Caco-2 (cell line): ENCODE data around the gene BCL2L13. TPM values are rescaled to one million over a fixed set of nuclear protein-coding genes. Genes with fewer than 3 reads are reported as not detected.
A peak's percentile ranks its signal among the peaks of the same experiment; 100 is the strongest.

Source experiments
- BruUV-seq: library from RNA; stranded (reverse); fragments of 400-500 nt; replicated peaks from 2 replicates; lab custom pipeline; 2021; lab: Mats Ljungman, UMichigan
- CTCF ChIA-PET: fragments of 300-600 bp; sonication (Branson Sonifier 250); formaldehyde crosslinking; loops from one replicate; lab custom pipeline; 2022; ENCODE audit warnings: antibody characterized with exemption; lab: Charles Lee
- POLR2A ChIA-PET: fragments of 300-600 bp; sonication (Branson Sonifier 250); formaldehyde crosslinking; loops from one replicate; lab custom pipeline; 2022; ENCODE audit warnings: antibody characterized with exemption; lab: Charles Lee
- DNase-seq, 2 experiments: peaks; one replicate each; pipeline versions ENCODE4 v3.0.0 to v3.0.0-alpha.2; 2020 to 2022
- H3K27me3 ChIP-seq: replicated peaks from 2 replicates; pipeline ENCODE4 v1.6.0; 2011; ENCODE audit warnings: low read length; ENCODE audit not compliant: control insufficient read depth, insufficient read depth
- H3K36me3 ChIP-seq: 2 replicates; pipeline ENCODE4 v1.5.1; 2011; ENCODE audit warnings: low read length; ENCODE audit not compliant: control insufficient read depth, insufficient read depth
- H3K4me1 ChIP-seq: fragments of 250-450 bp; sonication (Bioruptor Pico); 2 replicates; pipeline ENCODE4 v1.5.1; 2020; ENCODE audit warnings: mild to moderate bottlenecking
- H3K4me3 ChIP-seq: 2 replicates; pipeline ENCODE4 v1.5.1; 2011; ENCODE audit warnings: low read depth, mild to moderate bottlenecking, control low read depth, low read length
- H3K9me3 ChIP-seq: fragments of 250-450 bp; sonication (Bioruptor Pico); 2 replicates; pipeline ENCODE4 v1.5.1; 2020; ENCODE audit warnings: mild to moderate bottlenecking, moderate library complexity
- H3K27ac Mint-ChIP-seq: one replicate; pipeline ENCODE4 v1.8.0; 2022; ENCODE audit warnings: mixed read lengths; ENCODE audit not compliant: unreplicated experiment
- H3K27me3 Mint-ChIP-seq: one replicate; pipeline ENCODE4 v1.8.0; 2022; ENCODE audit warnings: mixed read lengths; ENCODE audit not compliant: insufficient read depth, unreplicated experiment
- H3K36me3 Mint-ChIP-seq: one replicate; pipeline ENCODE4 v1.8.0; 2022; ENCODE audit warnings: mild to moderate bottlenecking, mixed read lengths; ENCODE audit not compliant: insufficient read depth, unreplicated experiment
- H3K4me1 Mint-ChIP-seq: one replicate; pipeline ENCODE4 v1.8.0; 2022; ENCODE audit warnings: low read depth, mixed read lengths; ENCODE audit not compliant: unreplicated experiment
- H3K4me3 Mint-ChIP-seq: one replicate; pipeline ENCODE4 v1.8.0; 2022; ENCODE audit warnings: mild to moderate bottlenecking, moderate library complexity, mixed read lengths; ENCODE audit not compliant: unreplicated experiment
- H3K9me3 Mint-ChIP-seq: one replicate; pipeline ENCODE4 v1.8.0; 2022; ENCODE audit warnings: mixed read lengths; ENCODE audit not compliant: unreplicated experiment
- CTCF ChIP-seq, 2 experiments: fragments of 200-600 bp in 1 of 2; IDR thresholded peaks; 1 replicate in 1 of 2; 2 replicates in 1 of 2; pipeline versions ENCODE4 v1.5.1 to v1.8.0; 2011 to 2022; ENCODE audit warnings: antibody characterized with exemption in 1 of 2, control low read depth in 1 of 2, inconsistent platforms in 1 of 2, low read depth in 1 of 2, low read length in 1 of 2, mild to moderate bottlenecking in 1 of 2, moderate library complexity in 1 of 2; ENCODE audit not compliant: insufficient read depth in 1 of 2, severe bottlenecking in 1 of 2, unreplicated experiment in 1 of 2
- intact Hi-C: fragments of 100-400 bp; cut with micrococcal nuclease; formaldehyde crosslinking; loops from one replicate; pipeline ENCODE4 v1.10.0; 2022; ENCODE audit not compliant: unreplicated experiment
- total RNA-seq: library from RNA; stranded (reverse); gene quantifications from 2 replicates; pipeline ENCODE4 v1.2.3, GENCODE V29; 2022

Gene BCL2L13
- total RNA-seq, 1 experiment from 2014 or later = 34.3 TPM

GRCh38 chr22:17655289-17655688 lies 16.7 kb downstream of the BCL2L13 start:
- H3K9me3 ChIP-seq = no peaks in the 10 kb centered on the region
- H3K4me3 Mint-ChIP-seq = no peak overlapping the region
- H3K9me3 Mint-ChIP-seq = no peaks in the 10 kb centered on the region
- H3K36me3 Mint-ChIP-seq = peaks cover 37% of the 10 kb centered on the region
- no TSS peak for BruUV-seq
- intact Hi-C loops = no loop called here
- H3K27me3 ChIP-seq = no peaks in the 10 kb centered on the region
- H3K27ac Mint-ChIP-seq = no peak overlapping the region
- TF ChIP-seq CTCF (IDR thresholded peaks at IDR 0.05; ENCODE audit: insufficient read depth in 1 of 2, low read depth in 1 of 2, low read length in 1 of 2, severe bottlenecking in 1 of 2, unreplicated experiment in 1 of 2) = no peak
- H3K36me3 ChIP-seq = no peaks in the 10 kb centered on the region
- ChIA-PET CTCF (no interaction called here), POLR2A (no interaction called here)
- H3K4me1 ChIP-seq = no peaks in the 10 kb centered on the region
- H3K4me1 Mint-ChIP-seq = no peaks in the 10 kb centered on the region
- no peaks in the 10 kb centered on the region for H3K27me3 Mint-ChIP-seq
- H3K4me3 ChIP-seq = no peak overlapping the region
- DNase-seq = no peak

DNA sequence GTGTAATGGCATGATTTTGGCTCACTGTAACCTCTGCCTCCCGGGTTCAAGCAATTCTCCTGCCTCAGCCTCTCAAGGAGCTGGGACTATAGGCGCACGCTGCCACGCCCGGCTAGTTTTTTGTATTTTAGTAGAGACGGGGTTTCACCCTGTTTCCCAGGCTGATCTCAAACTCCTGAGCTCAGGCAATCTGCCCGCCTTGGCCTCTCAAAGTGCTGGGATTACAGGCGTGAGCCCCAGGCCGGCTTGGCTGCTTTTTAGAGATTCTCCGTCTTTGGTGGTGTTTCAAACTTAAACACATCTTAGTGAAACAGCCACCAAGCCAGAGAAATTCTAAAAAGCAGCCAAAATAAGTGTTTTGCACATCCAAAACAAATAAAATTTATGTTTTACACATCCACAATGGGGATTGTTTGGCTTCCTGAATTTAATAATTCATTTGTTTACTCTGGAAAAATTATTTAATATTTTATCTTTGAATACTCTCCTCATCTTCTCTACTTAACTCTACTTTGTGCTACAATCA lies 18.4 kb downstream of the BCL2L13 start:
- Histone ChIP-seq H3K4me1 (no peaks in the 10 kb centered on the region), H3K27me3 (no peaks in the 10 kb centered on the region), H3K9me3 (no peaks in the 10 kb centered on the region), H3K36me3 (no peaks in the 10 kb centered on the region), H3K4me3 (no peak overlapping the region)
- intact Hi-C loops = no loop called here
- POLR2A ChIA-PET = no interaction called here
- Mint-ChIP-seq H3K4me1 (no peaks in the 10 kb centered on the region), H3K36me3 (peaks cover 36% of the 10 kb centered on the region), H3K9me3 (no peaks in the 10 kb centered on the region), H3K27ac (no peak overlapping the region), H3K4me3 (no peak overlapping the region), H3K27me3 (no peaks in the 10 kb centered on the region)
- no peak for TF ChIP-seq CTCF (IDR thresholded peaks at IDR 0.05; ENCODE audit: insufficient read depth in 1 of 2, low read depth in 1 of 2, low read length in 1 of 2, severe bottlenecking in 1 of 2, unreplicated experiment in 1 of 2)
- CTCF ChIA-PET = no interaction called here
- BruUV-seq = TSS peak; percentile 40
- no peak for DNase-seq

GRCh38 chr22:17664414-17665055 lies 26.0 kb downstream of the BCL2L13 start:
- no peaks in the 10 kb centered on the region for H3K27me3 Mint-ChIP-seq
- ChIA-PET CTCF (no interaction called here), POLR2A (no interaction called here)
- H3K4me3 Mint-ChIP-seq = no peak overlapping the region
- no peaks in the 10 kb centered on the region for H3K4me1 Mint-ChIP-seq
- TF ChIP-seq CTCF (IDR thresholded peaks at IDR 0.05; ENCODE audit: insufficient read depth in 1 of 2, low read depth in 1 of 2, low read length in 1 of 2, severe bottlenecking in 1 of 2, unreplicated experiment in 1 of 2) = no peak
- intact Hi-C loops = no loop called here
- no peaks in the 10 kb centered on the region for H3K4me1 ChIP-seq
- peaks cover 63% of the 10 kb centered on the region for H3K36me3 Mint-ChIP-seq
- peaks cover 8% of the 10 kb centered on the region for H3K9me3 ChIP-seq
- no peak overlapping the region for H3K4me3 ChIP-seq
- DNase-seq = no peak
- H3K27ac Mint-ChIP-seq = no peak overlapping the region
- H3K27me3 ChIP-seq = no peaks in the 10 kb centered on the region
- H3K9me3 Mint-ChIP-seq = no peaks in the 10 kb centered on the region
- no TSS peak for BruUV-seq
- H3K36me3 ChIP-seq = peaks cover 2% of the 10 kb centered on the region; the same call in 1 of the 2 replicates
